ENCODE results near the gene DENND2A.

DNA sequence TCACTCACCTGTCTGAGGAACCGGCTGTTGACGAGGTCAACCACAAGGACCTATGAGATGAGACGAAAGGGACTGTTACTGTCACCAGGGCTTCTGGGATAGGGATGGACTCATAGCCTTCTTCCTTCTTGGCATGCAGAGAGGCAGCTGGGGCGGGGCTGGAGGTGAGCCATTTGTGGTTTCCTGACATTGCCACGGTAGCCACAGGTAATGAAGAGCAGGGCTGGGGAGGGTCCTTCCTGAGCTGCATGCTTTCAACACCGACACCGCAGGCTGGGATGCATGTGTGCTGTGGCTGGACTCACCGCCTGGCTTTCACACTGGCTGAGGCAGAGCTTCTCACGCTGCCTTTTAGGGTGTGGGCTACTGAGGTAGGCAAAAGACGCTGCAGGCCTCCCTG lies 114.9 kb downstream of the DENND2A start:
- TF ChIP-seq, protein P1, sequence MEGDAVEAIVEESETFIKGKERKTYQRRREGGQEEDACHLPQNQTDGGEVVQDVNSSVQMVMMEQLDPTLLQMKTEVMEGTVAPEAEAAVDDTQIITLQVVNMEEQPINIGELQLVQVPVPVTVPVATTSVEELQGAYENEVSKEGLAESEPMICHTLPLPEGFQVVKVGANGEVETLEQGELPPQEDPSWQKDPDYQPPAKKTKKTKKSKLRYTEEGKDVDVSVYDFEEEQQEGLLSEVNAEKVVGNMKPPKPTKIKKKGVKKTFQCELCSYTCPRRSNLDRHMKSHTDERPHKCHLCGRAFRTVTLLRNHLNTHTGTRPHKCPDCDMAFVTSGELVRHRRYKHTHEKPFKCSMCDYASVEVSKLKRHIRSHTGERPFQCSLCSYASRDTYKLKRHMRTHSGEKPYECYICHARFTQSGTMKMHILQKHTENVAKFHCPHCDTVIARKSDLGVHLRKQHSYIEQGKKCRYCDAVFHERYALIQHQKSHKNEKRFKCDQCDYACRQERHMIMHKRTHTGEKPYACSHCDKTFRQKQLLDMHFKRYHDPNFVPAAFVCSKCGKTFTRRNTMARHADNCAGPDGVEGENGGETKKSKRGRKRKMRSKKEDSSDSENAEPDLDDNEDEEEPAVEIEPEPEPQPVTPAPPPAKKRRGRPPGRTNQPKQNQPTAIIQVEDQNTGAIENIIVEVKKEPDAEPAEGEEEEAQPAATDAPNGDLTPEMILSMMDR (IDR thresholded peaks at IDR 0.05): no peak
- TF ChIP-seq POLR2AphosphoS5 (IDR thresholded peaks at IDR 0.05) (no peak), POLR2A (IDR thresholded peaks at IDR 0.05) (no peak), EP300 (IDR thresholded peaks at IDR 0.05) (no peak)
